ENCODE measurements around the gene TEDC1. TPM values are rescaled to one million over a fixed set of nuclear protein-coding genes. Genes with fewer than 3 reads are reported as not detected.

Gene TEDC1
- total RNA-seq, 4 donors from 2014 or later, result 0.51 to 11.0 (median 9.4) TPM; not detected in 1

DNA sequence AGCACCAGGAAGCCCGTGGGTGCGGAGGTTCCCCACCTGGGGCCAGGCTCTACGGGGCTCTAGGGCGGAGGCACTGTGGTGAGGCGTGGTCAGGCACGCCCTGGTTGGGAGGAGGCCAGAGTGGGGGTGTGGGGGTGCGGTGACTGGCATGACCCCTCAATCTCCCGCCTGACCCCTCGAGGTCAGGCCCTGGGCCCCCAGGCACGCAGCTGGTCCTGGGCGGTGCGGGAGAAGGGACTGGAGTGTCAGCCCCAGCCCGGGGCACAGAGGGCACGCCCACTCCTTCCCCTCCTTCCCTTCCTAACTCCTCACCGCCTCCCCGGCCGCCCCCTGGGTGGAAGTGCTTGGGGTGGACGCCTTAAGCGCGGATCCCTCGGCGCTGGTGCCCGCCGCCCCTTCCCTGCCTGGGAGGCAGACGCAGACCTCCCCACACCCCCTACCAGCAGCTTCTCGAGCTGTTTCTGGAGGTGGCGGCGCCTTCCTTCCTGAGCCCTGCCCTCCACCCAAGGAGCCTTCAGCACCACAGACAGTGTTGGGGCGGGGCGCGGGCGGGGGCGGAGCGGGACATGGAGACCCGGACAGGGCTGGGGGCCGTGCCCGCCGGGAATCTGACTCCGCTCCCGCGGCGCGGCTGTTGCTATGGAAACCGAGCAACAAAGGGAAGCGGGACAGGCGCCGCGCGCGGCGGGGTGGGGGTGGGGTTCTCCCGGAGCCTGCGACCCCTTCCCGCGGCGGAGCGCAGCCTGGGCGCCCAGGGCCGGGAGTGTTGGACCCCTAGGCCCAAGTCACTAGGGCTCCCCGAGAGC is 17.2 kb upstream of the TEDC1 start:
- H3K27me3 ChIP-seq, result no peaks in the 10 kb centered on the region
- peaks cover 0 to 44% of the 10 kb centered on the region in 2 donors for H3K4me1 ChIP-seq
- TF ChIP-seq, protein P1, sequence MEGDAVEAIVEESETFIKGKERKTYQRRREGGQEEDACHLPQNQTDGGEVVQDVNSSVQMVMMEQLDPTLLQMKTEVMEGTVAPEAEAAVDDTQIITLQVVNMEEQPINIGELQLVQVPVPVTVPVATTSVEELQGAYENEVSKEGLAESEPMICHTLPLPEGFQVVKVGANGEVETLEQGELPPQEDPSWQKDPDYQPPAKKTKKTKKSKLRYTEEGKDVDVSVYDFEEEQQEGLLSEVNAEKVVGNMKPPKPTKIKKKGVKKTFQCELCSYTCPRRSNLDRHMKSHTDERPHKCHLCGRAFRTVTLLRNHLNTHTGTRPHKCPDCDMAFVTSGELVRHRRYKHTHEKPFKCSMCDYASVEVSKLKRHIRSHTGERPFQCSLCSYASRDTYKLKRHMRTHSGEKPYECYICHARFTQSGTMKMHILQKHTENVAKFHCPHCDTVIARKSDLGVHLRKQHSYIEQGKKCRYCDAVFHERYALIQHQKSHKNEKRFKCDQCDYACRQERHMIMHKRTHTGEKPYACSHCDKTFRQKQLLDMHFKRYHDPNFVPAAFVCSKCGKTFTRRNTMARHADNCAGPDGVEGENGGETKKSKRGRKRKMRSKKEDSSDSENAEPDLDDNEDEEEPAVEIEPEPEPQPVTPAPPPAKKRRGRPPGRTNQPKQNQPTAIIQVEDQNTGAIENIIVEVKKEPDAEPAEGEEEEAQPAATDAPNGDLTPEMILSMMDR (IDR thresholded peaks at IDR 0.05), result no peak
- TF ChIP-seq POLR2A (IDR thresholded peaks at IDR 0.05), result no peak
- peak overlapping the region; percentile 72 to 79 for H3K27ac ChIP-seq
- peak; percentile 87 to 89 for DNase-seq
- no peaks in the 10 kb centered on the region for H3K36me3 ChIP-seq
- H3K4me3 ChIP-seq, result peak overlapping the region; percentile 54 to 57
- intact Hi-C loops (cut with DNase I; ENCODE audit: low total_unique reads), result no loop called here
- H3K9me3 ChIP-seq, result no peaks in the 10 kb centered on the region

DNA sequence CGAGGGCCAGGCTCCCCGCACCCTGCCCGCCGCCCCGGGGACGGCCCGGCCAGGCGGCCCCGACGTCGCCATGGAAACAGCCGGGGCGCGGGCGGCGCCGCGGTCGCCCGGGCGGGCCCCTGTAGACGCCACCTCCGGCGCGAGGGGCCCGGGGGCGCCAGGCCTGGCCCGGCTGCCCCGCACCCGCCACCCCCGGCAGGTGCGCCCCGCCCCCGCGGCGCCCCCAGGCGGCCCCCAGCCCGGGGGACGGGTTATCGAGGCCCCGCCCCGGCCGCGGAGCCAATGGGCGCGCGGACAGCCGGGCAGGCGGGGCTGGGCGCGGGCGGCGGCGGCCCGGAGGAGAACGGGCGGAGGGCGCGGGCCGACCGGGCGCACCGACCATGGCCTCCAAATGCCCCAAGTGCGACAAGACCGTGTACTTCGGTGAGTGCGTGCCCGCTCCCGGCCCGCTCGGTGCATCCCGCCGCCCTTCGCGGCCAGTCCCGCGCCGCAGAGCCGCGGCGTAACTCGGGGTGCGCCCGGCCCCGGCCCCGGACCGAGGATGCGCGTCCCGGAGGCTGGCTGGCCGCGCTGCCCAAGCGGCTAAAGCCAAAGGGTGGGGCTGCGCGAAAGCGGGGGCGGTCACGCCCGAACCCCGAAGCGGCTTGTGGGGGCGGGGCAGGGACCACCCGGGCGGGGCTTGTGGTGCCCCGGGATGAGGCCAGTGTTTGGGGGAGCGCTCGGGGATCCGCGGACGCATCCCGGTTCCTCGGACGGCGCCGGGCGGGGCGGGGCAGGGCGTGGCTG is 16.4 kb upstream of the TEDC1 start, which contains the start of gene CRIP2:
Gene CRIP2, plus strand, starts transcription at position 339 of the 786 bp plus-strand sequence. Its CDS starts 42 bp downstream, at position 381.
- Histone ChIP-seq H3K4me3 (peak within 1 kb of the TSS; percentile 54 to 57), H3K27ac (peak within 1 kb of the TSS; percentile 76 to 79), H3K4me1 (peaks cover 0 to 40% of the 10 kb centered on the region in 2 donors), H3K9me3 (no peaks in the 10 kb centered on the region), H3K36me3 (no peaks in the 10 kb centered on the region), H3K27me3 (no peaks in the 10 kb centered on the region)
- peak; percentile 42 to 83 for TF ChIP-seq POLR2A (IDR thresholded peaks at IDR 0.05)
- TF ChIP-seq, protein P1 (IDR thresholded peaks at IDR 0.05), result no peak
- DNase-seq, result peak in 1 of 2 donors; percentile 47
- intact Hi-C loops (cut with DNase I; ENCODE audit: low total_unique reads), result no loop called here

DNA sequence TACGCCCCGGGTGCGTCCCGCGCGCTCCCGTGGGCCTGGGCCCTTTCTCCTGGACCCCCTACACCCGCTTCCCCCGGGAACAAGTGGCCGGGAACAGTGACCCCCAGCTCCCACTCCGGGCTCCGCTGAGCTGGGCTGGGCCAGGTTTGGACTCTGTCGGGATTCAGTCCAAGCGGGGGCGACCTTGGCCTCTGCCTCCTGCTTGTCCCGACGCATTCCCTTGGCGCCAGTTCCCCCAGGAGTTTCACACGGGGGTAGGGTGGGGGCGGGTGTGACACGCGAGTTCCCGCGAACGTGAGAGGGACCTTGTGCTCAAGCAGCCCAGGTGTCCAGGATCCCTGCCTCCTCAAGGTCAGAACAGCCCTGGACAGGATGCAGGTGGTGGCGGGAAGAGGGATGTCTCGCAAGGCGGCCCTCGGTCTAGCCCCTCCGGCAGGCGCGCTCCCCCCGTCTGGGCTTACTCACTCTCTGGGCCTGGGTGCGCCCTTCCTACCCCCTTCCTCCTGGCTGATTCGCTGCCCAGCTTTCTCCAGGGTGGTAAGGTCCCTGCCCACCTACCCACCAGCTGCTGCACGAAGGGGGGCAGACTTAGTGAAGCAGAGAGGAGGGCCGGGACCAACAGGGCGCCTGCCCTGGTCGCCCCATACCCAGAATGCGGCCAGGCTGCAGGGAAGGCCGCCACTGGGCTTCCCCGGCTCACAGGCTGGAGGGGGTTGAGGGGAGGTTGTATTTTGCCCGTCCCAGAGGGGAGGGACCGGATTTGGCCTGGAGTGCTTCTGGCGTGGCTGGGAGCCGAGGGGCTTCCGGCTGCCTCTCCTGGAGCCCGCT is 15.6 kb upstream of the TEDC1 start:
- H3K4me1 ChIP-seq, result peaks cover 0 to 43% of the 10 kb centered on the region in 2 donors
- peak; percentile 54 to 57 for DNase-seq
- peak overlapping the region; percentile 76 to 79 for H3K27ac ChIP-seq
- TF ChIP-seq, protein P1 (IDR thresholded peaks at IDR 0.05), result no peak
- no peak for TF ChIP-seq POLR2A (IDR thresholded peaks at IDR 0.05)
- H3K36me3 ChIP-seq, result no peaks in the 10 kb centered on the region
- H3K27me3 ChIP-seq, result no peaks in the 10 kb centered on the region
- intact Hi-C loops (cut with DNase I; ENCODE audit: low total_unique reads), result no loop called here
- no peaks in the 10 kb centered on the region for H3K9me3 ChIP-seq
- peak overlapping the region; percentile 49 to 57 for H3K4me3 ChIP-seq

DNA sequence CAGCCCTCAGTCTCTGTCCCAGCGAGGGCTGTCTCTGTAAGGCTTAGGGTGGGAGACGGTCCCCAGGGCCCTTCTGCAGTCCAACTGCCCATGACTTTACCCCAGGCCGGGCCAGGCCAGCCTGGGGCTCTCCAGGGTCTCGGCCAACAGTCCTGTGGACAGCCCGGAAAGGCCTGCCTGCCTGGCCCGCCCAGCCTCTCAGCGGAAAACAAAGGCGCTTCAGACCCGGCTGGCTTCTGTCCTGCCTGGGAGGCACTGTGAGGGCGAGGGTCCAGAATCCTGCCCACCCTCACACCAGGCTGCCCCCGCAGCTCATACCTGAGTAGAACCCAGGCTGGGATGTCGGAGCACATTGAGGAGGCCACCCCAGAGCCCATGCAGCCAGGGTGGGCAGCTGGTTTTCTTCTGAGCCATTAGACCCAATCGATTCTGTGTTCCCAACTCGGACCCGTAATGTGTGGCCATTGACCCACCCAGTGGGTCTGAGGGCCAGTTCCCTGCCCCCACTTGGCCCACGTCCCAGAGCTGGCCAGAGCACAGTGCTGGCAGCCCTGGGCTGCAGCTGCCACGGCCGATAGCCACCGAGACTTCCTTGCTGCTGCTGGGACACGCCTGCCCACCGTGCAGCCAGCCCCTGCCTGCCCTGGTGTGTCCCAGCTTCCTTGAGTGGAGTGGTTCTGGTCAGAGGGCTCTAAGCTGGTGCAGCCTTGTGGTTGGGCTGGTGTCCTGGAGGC is 14.8 kb upstream of the TEDC1 start:
- peaks cover 0 to 47% of the 10 kb centered on the region in 2 donors for H3K4me1 ChIP-seq
- H3K9me3 ChIP-seq, result no peaks in the 10 kb centered on the region
- peak overlapping the region; percentile 76 to 79 for H3K27ac ChIP-seq
- H3K27me3 ChIP-seq, result no peaks in the 10 kb centered on the region
- H3K4me3 ChIP-seq, result peak overlapping the region; percentile 49 to 57
- TF ChIP-seq, protein P1 (IDR thresholded peaks at IDR 0.05), result peak in 1 of 4 experiments; percentile 3
- TF ChIP-seq POLR2A (IDR thresholded peaks at IDR 0.05), result no peak
- no peaks in the 10 kb centered on the region for H3K36me3 ChIP-seq
- intact Hi-C loops (cut with DNase I; ENCODE audit: low total_unique reads), result no loop called here
- peak in 1 of 2 donors; percentile 52 for DNase-seq
